Natural killer cell treated with Interleukin-12 subunit alpha and Interleukin-12 subunit beta and Interleukin-15 and Interleukin-18, amount 100 ng/mL, for 72 hours (primary cell): ENCODE data around the gene CCDC186. TPM values are rescaled to one million over a fixed set of nuclear protein-coding genes. Genes with fewer than 3 reads are reported as not detected.

ENCODE experiments used
- ATAC-seq, 2 donors: fragments of 150-1000 bp; cut with Tn5 transposase in 1 of 2; sonication (Bioruptor Pico), chemical (Tn5 transposase) in 1 of 2; 2 replicates each; pipeline ENCODE4 v1.10.0; 2021
- DNase-seq: peaks from one replicate; pipeline ENCODE4 v3.0.0; 2022; ENCODE audit warnings: low spot score
- H3K27ac Mint-ChIP-seq, 2 donors: 1 replicate in 1 of 2; 2 replicates in 1 of 2; pipeline ENCODE4 v1.8.0; 2022; ENCODE audit warnings: mixed read lengths in 2 of 2, mild to moderate bottlenecking in 1 of 2, moderate library complexity in 1 of 2
- H3K27me3 Mint-ChIP-seq, 2 donors: 1 replicate in 1 of 2; 2 replicates in 1 of 2; pipeline ENCODE4 v1.8.0; 2022; ENCODE audit warnings: mixed read lengths in 2 of 2
- H3K36me3 Mint-ChIP-seq: one replicate; pipeline ENCODE4 v1.8.0; 2022; ENCODE audit warnings: mixed read lengths
- H3K4me1 Mint-ChIP-seq, 2 donors: 1 replicate in 1 of 2; 2 replicates in 1 of 2; pipeline ENCODE4 v1.8.0; 2022; ENCODE audit warnings: low read depth in 2 of 2, mixed read lengths in 2 of 2, mild to moderate bottlenecking in 1 of 2
- H3K4me3 Mint-ChIP-seq: one replicate; pipeline ENCODE4 v1.8.0; 2022; ENCODE audit warnings: mixed read lengths
- H3K9me3 Mint-ChIP-seq: 2 replicates; pipeline ENCODE4 v1.8.0; 2022; ENCODE audit warnings: mixed read lengths
- total RNA-seq, 2 donors: library from RNA; stranded (reverse); gene quantifications; one replicate each; pipeline ENCODE4 v1.2.3, GENCODE V29; 2022

The CCDC186 gene
- 10 to 100 TPM; 22.4 to 24.1 TPM for total RNA-seq

DNA sequence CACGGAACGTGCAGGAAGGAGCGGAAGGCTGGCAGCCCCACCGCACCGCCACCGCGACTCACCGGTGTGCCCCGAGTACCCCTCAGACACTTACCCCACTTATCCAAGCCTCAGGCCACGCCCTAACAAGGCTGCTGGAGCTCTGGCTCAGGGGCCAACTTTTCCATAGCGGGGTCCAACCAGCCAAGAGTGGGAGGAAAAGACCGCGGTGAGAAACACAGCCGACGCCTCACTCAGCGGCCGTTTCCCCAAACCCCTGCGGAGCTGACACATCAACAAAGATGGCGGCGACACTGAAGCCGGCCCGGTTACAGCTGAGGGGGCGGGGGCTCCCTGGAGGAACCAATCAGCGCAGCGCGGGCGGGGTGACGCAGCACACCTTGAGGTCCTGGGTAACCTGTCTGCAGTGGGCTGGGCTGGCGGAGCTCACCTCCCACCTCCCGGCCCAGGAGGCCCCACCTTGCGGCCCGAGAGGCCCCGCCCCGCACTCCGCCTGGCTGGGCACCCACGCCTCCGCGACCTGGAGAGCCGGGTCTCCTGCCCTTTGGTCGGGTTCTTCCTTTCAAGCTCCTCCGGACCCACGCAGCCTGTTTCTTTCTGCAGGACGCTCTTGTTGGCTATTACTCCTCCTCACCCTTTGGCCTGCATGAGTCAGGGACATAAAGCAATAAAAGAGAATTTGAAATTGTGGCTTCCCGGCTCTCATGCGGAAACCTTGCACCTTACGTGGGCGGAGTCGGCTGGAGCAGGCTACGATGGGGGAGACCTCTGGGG, at the start of gene CCDC186:
TSS of gene CCDC186 (minus strand) at position 283 of the 774 bp plus-strand sequence. CDS start 10,935 bp downstream, outside the sequence.
- peaks cover 22 to 23% of the 10 kb centered on the region in 2 donors for H3K4me1 Mint-ChIP-seq
- H3K4me3 Mint-ChIP-seq, result peak within 1 kb of the TSS; percentile 92
- peak; percentile 99 for ATAC-seq

DNA sequence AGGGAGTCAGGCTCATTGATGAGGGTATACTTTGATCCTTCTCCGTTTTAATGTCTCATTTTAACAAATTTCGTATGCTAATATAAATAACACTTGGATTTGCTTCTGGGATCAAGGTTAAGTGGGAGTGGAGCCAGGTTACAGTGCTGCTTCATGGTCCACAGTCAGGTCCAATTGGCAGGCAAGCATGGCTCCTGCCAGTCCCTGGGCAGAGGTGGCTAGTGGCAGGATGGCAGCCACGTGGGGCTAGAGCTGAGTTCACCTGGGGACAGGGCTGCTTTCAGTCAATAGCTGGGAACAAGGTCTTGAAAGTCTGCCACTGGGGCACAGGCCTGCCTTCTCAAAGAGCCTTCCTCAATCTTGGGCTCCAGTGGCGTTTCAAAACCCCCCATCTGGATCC, 49.1 kb upstream of the CCDC186 start:
- H3K4me3 Mint-ChIP-seq, result no peak overlapping the region
- DNase-seq (no peak), ATAC-seq (no peak)
- H3K9me3 Mint-ChIP-seq, result no peaks in the 10 kb centered on the region
- H3K36me3 Mint-ChIP-seq, result no peaks in the 10 kb centered on the region
- no peak overlapping the region for H3K27ac Mint-ChIP-seq
- H3K27me3 Mint-ChIP-seq, result peaks cover 32 to 50% of the 10 kb centered on the region in 2 donors
- no peaks in the 10 kb centered on the region for H3K4me1 Mint-ChIP-seq

More for the DNA sequence above, at the start of gene CCDC186:
- H3K9me3 Mint-ChIP-seq, result no peaks in the 10 kb centered on the region
- peak within 1 kb of the TSS; percentile 99 to 100 for H3K27ac Mint-ChIP-seq
- peak; percentile 96 for DNase-seq
- no peaks in the 10 kb centered on the region for H3K36me3 Mint-ChIP-seq
- H3K27me3 Mint-ChIP-seq, result peaks cover 0 to 8% of the 10 kb centered on the region in 2 donors

DNA sequence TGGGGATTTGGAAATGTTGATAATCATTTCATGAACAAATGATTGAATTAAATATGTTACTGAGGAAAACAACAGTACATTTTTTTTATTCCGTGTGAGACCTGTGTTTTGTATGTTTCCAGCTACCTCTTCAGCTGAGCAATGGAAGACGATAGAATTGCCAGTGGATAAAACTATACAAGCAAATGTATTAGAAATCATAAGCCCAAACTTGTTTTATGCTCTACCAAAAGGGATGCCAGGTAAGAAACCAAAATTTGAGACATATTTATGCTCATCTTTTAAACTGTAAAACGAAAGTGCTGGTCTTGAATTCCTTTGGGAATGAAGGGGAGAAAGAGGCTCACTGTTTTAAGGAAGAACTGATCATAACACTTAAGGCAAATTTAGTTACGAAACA, 47.2 kb upstream of the CCDC186 start:
- Mint-ChIP-seq H3K9me3 (no peaks in the 10 kb centered on the region), H3K4me3 (no peak overlapping the region), H3K27ac (no peak overlapping the region), H3K36me3 (no peaks in the 10 kb centered on the region), H3K4me1 (no peaks in the 10 kb centered on the region), H3K27me3 (peaks cover 31 to 46% of the 10 kb centered on the region in 2 donors)
- no peak for DNase-seq
- ATAC-seq, result no peak

DNA sequence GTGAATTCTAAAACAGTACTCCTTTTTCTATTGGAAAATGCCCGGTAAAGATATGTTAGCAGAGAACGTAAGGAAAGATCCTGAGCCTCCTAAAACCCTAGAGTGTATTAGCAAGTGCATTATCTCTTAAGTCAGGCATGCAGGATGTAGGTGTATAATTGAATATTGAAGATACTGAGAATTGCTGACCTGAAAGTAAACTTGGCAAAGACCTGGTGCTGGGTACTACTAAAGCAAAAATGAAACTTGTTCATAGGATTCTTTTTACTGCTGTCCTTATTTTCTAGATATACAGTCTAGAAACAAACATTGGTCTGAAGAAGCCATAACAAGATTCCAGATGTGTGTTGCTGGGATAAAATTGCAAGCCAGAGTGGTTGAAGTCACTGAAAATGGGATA, 46.3 kb upstream of the CCDC186 start:
- ATAC-seq (no peak), DNase-seq (no peak)
- no peaks in the 10 kb centered on the region for H3K9me3 Mint-ChIP-seq
- H3K36me3 Mint-ChIP-seq, result no peaks in the 10 kb centered on the region
- no peak overlapping the region for H3K27ac Mint-ChIP-seq
- H3K4me3 Mint-ChIP-seq, result no peak overlapping the region
- H3K4me1 Mint-ChIP-seq, result no peaks in the 10 kb centered on the region
- H3K27me3 Mint-ChIP-seq, result peaks cover 31 to 47% of the 10 kb centered on the region in 2 donors

DNA sequence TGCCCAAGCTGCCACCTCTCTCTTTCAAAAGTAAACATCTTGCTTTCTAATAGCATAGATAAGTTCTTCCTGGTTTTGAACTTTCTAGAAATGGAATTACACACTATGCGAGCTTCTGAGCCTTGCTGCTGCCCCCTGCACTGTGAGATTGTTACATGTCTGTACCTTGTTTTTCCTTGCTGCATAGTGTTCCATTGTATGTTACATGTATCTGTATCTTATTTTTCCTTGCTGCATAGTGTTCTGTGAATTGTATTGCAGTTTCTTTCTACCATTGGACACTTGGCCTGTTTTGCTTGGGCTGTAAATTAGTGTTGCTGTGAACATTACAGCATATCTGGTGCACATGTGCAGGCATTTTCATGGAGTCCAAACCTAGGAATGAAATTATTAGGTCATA, 41.0 kb upstream of the CCDC186 start:
- H3K27me3 Mint-ChIP-seq, result peaks cover 17 to 28% of the 10 kb centered on the region in 2 donors
- ATAC-seq, result no peak
- no peak overlapping the region for H3K27ac Mint-ChIP-seq
- H3K9me3 Mint-ChIP-seq, result no peaks in the 10 kb centered on the region
- H3K4me3 Mint-ChIP-seq, result no peak overlapping the region
- H3K4me1 Mint-ChIP-seq, result no peaks in the 10 kb centered on the region
- no peaks in the 10 kb centered on the region for H3K36me3 Mint-ChIP-seq
- DNase-seq, result no peak

DNA sequence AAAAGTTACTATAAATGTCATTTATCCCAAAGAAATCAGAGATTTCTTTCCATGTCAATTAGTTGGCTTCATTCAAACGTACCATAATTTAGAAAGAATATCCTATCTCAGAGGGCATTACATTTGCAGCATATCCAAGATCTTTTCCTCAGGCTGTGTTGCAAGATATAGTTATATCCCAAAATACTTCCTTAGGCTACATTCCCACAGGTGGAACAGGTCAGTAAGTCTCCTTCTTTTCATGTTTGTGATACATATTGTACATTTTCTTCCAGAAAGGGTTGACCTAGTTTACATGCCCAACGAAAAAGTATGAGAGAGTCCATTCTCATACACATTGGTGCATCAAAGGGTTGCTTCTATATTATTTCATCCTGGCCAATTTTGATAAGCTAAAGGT, 38.1 kb upstream of the CCDC186 start:
- H3K4me3 Mint-ChIP-seq, result no peak overlapping the region
- H3K36me3 Mint-ChIP-seq, result no peaks in the 10 kb centered on the region
- no peaks in the 10 kb centered on the region for H3K9me3 Mint-ChIP-seq
- DNase-seq (no peak), ATAC-seq (no peak)
- no peaks in the 10 kb centered on the region for H3K4me1 Mint-ChIP-seq
- no peak overlapping the region for H3K27ac Mint-ChIP-seq
- peaks cover 13 to 27% of the 10 kb centered on the region in 2 donors for H3K27me3 Mint-ChIP-seq

DNA sequence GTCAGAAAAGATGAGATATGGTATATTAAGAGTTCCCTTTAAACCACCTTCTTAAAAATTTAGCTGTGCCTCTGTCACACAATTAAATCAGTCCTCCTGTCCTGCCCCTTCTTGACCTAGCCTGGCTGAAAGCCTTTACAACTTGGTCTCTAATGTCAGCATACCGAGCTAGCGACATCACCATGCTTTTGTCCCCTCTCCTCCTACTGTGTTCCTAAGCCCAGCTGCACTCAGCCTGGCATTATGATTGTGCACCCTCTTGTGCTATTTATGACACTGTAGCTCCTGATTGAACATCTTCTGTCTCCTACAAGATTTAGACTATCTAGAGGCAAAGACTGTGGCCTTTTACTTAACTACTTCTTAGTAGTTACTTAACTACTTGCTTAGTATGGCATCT, 34.3 kb upstream of the CCDC186 start:
- Mint-ChIP-seq H3K27ac (no peak overlapping the region), H3K27me3 (peaks cover 8 to 23% of the 10 kb centered on the region in 2 donors), H3K36me3 (no peaks in the 10 kb centered on the region), H3K4me3 (no peak overlapping the region), H3K4me1 (no peaks in the 10 kb centered on the region), H3K9me3 (no peaks in the 10 kb centered on the region)
- no peak for DNase-seq
- ATAC-seq, result no peak

DNA sequence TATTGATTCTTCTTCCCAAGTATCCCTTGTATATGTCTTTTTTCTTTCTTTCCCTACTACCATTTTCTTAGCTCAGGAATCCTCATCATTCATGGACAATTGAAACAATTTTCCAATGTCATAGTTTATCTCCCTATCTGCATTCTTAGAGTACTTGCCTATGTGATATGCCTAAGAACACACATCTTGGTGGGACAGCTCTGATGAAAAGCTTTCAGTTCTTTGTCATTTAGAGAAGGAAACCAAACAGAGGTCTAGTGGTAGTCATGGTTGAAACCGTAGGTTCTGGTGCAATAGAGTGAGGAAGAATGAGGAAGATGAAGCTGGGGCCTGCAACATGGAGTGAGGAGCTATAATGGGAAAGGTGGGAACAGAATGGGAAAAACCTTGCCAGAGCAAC, 33.3 kb upstream of the CCDC186 start:
- H3K4me3 Mint-ChIP-seq, result no peak overlapping the region
- no peaks in the 10 kb centered on the region for H3K36me3 Mint-ChIP-seq

DNA sequence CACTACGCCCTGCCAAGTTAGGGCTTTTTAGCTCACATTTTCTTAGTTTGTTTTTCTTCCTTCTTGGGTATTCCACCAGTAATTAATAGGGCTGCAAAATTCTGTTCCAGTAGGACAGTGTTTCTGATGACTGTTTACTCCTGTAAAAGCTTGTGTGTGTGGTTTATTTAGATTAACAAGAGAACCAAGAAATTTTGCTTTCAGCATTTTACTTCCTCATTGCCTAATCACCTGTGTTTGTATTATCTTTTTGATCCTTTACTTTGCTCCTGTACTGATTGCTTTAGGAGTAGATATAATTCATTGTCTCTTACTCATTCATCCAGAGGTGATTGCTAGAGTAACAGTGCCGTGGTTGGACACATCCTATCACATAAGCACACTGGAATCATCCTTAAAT, 32.9 kb upstream of the CCDC186 start:
- Mint-ChIP-seq H3K4me1 (no peaks in the 10 kb centered on the region), H3K27me3 (peaks cover 10 to 23% of the 10 kb centered on the region in 2 donors), H3K4me3 (no peak overlapping the region), H3K9me3 (no peaks in the 10 kb centered on the region), H3K36me3 (no peaks in the 10 kb centered on the region), H3K27ac (no peak overlapping the region)
- DNase-seq (no peak), ATAC-seq (no peak)

More for the DNA sequence above, 33.3 kb upstream of the CCDC186 start:
- H3K4me1 Mint-ChIP-seq, result no peaks in the 10 kb centered on the region
- H3K27me3 Mint-ChIP-seq, result peaks cover 8 to 23% of the 10 kb centered on the region in 2 donors
- ATAC-seq, result no peak
- H3K27ac Mint-ChIP-seq, result no peak overlapping the region
- no peaks in the 10 kb centered on the region for H3K9me3 Mint-ChIP-seq
- DNase-seq, result no peak

DNA sequence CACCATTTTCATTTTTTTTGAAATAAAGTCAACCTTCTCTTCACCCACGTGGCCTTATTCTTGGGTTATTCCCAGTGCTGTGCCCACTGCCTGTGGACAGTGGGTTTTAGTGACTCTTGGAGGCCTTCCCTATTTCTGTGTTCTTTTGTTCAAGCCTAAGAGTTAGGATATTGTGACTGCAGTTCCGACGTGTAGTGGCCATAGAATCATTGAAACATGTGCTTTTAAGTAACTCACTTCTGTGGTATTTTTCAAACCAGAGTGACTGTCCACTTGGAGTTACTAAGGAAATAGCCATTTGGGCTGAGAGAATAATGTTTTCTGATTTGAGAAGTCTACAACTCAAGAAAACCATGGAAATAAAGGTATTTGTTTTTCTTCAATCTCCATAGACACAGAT, 28.8 kb upstream of the CCDC186 start:
- DNase-seq, result no peak
- no peaks in the 10 kb centered on the region for H3K4me1 Mint-ChIP-seq
- no peak for ATAC-seq
- no peak overlapping the region for H3K4me3 Mint-ChIP-seq
- no peaks in the 10 kb centered on the region for H3K9me3 Mint-ChIP-seq
- H3K27ac Mint-ChIP-seq, result no peak overlapping the region
- H3K27me3 Mint-ChIP-seq, result peaks cover 19 to 20% of the 10 kb centered on the region in 2 donors
- no peaks in the 10 kb centered on the region for H3K36me3 Mint-ChIP-seq

DNA sequence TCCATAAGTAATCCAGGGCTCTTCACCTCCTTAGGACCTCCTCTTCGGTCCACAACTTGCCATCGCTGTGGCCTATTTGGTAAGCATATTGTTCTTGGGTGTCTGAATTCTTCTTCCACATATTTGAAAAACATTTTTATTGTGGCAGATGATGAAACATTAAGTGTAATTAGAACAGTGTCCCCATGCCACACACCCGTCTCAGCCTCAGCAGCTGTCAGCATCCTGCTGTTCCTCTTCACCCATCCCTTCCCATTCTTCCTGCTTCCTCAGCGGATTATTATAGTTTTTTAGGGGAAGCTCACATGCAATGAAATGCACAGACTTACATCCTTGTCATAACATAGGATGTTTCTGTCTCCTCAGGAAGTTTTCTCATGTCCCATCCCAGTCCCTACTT, 25.2 kb upstream of the CCDC186 start:
- Mint-ChIP-seq H3K27ac (no peak overlapping the region), H3K4me1 (peaks cover 0 to 12% of the 10 kb centered on the region in 2 donors), H3K36me3 (no peaks in the 10 kb centered on the region), H3K4me3 (no peak overlapping the region), H3K9me3 (no peaks in the 10 kb centered on the region), H3K27me3 (peaks cover 39 to 43% of the 10 kb centered on the region in 2 donors)
- DNase-seq, result no peak
- ATAC-seq, result no peak

DNA sequence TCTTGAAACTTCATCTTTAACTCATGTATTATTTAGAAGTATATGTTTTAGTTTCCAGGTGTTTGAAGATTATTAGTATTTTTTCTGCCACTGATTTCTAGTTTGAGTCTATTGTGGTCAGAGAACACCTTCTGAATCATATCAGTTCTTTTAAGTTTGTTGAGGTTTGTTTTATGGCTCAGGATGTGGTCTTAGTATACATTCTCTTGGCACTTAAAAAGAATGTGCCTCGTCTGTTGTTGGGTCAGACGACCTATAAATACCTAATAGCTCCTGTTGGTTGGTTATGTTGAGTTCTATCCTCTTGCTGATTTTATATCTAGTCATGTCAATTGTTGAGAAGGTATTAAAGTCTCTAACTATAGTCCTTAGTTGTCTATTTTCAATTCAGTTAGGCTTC, 21.1 kb upstream of the CCDC186 start:
- no peak overlapping the region for H3K27ac Mint-ChIP-seq
- no peaks in the 10 kb centered on the region for H3K36me3 Mint-ChIP-seq
- H3K4me3 Mint-ChIP-seq, result no peak overlapping the region
- H3K27me3 Mint-ChIP-seq, result peaks cover 37 to 60% of the 10 kb centered on the region in 2 donors
- no peaks in the 10 kb centered on the region for H3K9me3 Mint-ChIP-seq
- peaks cover 0 to 12% of the 10 kb centered on the region in 2 donors for H3K4me1 Mint-ChIP-seq
- DNase-seq (no peak), ATAC-seq (peak in 1 of 2 donors; percentile 66)

DNA sequence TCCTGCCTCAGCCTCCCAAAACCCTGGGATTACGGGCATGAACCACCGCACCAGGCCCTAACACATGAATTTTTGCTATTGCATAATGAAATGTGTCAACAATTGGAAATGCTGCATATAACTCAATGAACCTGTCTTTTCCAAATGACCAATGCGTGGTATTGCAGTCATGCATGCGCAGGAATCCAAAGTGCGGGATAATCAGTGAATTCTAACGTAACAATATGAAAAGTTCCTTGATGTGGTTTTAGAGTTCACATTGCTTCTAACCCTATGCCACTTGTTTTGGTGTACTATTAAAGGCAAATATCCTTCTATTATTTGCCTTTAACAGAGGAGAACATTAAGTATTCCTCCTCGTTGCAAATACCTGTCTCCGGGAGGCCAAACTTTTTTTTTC, 15.7 kb upstream of the CCDC186 start:
- Mint-ChIP-seq H3K27ac (no peak overlapping the region), H3K4me3 (no peak overlapping the region), H3K9me3 (no peaks in the 10 kb centered on the region), H3K27me3 (peaks cover 16 to 34% of the 10 kb centered on the region in 2 donors), H3K36me3 (no peaks in the 10 kb centered on the region), H3K4me1 (peaks cover 0 to 5% of the 10 kb centered on the region in 2 donors)
- no peak for ATAC-seq
- no peak for DNase-seq

DNA sequence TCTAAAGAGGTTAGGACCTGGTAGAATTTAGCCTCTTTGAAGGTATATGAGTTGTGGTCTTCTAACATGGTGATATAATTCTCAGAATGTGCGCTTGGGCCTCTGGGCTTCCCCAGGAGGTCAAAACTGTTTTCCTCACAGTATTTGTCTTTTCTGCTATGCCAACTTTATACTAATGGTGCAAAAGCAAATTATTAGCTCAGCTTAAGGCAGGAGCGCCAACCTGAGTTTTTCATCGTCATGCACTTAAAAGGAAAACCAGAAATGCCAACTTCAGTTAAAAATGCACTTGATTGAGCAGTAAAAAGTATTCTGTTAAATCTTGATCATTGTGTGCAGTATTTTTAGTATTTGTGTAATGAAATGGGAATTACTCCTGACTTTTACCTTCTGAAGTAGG, 14.9 kb upstream of the CCDC186 start:
- DNase-seq (no peak), ATAC-seq (no peak)
- Mint-ChIP-seq H3K27me3 (peaks cover 14 to 26% of the 10 kb centered on the region in 2 donors), H3K9me3 (no peaks in the 10 kb centered on the region), H3K4me3 (no peak overlapping the region), H3K4me1 (no peaks in the 10 kb centered on the region), H3K36me3 (no peaks in the 10 kb centered on the region), H3K27ac (no peak overlapping the region)
